Neural crest cell (in vitro differentiated cells): ENCODE measurements around the gene TSPYL1. TPM values are rescaled to one million over a fixed set of nuclear protein-coding genes. Genes with fewer than 3 reads are reported as not detected.

ENCODE experiments used
- DNase-seq: peaks from one replicate; pipeline ENCODE4 v3.0.0; 2021; ENCODE audit warnings: low read depth, mixed read lengths, low spot score
- H3K27ac Mint-ChIP-seq: one replicate; pipeline ENCODE4 v1.8.0; 2021; ENCODE audit warnings: mild to moderate bottlenecking, mixed read lengths; ENCODE audit not compliant: unreplicated experiment
- H3K27me3 Mint-ChIP-seq: 2 replicates; pipeline ENCODE4 v1.8.0; 2021; ENCODE audit warnings: low read depth, mild to moderate bottlenecking, mixed read lengths
- H3K36me3 Mint-ChIP-seq: 2 replicates; pipeline ENCODE4 v1.8.0; 2021; ENCODE audit warnings: low read depth, mild to moderate bottlenecking, mixed read lengths
- H3K4me1 Mint-ChIP-seq: 2 replicates; pipeline ENCODE4 v1.8.0; 2021; ENCODE audit warnings: mixed read lengths
- H3K4me3 Mint-ChIP-seq: one replicate; pipeline ENCODE4 v1.8.0; 2021; ENCODE audit warnings: mild to moderate bottlenecking, mixed read lengths
- H3K9me3 Mint-ChIP-seq: 2 replicates; pipeline ENCODE4 v1.8.0; 2021; ENCODE audit warnings: mixed read lengths
- total RNA-seq: library from RNA; stranded (reverse); gene quantifications from 2 replicates; pipeline ENCODE4 v1.2.1, GENCODE V29; 2021
- TF ChIP-seq, protein P1 (sequence below): fragments of 200-600 bp; sonication (generic); conservative IDR thresholded peaks from 2 replicates; pipeline ENCODE4 v1.5.0; 2021; ENCODE audit warnings: antibody characterized with exemption, mild to moderate bottlenecking

The TSPYL1 gene
- total RNA-seq, 1 donor from 2014 or later: 57.7 TPM

DNA sequence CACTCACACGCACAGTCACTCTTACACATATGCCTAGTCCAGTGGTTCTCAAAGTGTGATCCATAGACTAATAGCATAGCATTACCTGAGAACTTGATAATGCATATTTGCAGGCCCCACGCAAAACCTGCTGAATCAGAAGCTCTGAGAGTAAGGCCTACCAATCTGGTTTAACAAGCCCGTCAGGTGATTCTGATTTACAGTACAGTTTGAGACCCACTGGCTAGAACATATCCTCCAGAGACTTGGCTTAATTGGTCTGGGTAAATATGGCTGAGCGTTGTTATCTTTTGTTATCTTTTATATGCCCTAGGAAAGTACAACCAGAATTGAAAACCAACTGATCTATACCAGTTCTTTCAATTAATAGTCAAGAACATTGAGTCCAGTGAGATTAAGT is 35.4 kb downstream of the TSPYL1 start:
- Mint-ChIP-seq H3K27me3 (no peaks in the 10 kb centered on the region), H3K4me3 (no peak overlapping the region), H3K36me3 (peaks cover 2% of the 10 kb centered on the region), H3K27ac (no peak overlapping the region), H3K9me3 (no peaks in the 10 kb centered on the region), H3K4me1 (peaks cover 11% of the 10 kb centered on the region)
- TF ChIP-seq, protein P1, sequence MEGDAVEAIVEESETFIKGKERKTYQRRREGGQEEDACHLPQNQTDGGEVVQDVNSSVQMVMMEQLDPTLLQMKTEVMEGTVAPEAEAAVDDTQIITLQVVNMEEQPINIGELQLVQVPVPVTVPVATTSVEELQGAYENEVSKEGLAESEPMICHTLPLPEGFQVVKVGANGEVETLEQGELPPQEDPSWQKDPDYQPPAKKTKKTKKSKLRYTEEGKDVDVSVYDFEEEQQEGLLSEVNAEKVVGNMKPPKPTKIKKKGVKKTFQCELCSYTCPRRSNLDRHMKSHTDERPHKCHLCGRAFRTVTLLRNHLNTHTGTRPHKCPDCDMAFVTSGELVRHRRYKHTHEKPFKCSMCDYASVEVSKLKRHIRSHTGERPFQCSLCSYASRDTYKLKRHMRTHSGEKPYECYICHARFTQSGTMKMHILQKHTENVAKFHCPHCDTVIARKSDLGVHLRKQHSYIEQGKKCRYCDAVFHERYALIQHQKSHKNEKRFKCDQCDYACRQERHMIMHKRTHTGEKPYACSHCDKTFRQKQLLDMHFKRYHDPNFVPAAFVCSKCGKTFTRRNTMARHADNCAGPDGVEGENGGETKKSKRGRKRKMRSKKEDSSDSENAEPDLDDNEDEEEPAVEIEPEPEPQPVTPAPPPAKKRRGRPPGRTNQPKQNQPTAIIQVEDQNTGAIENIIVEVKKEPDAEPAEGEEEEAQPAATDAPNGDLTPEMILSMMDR: no peak
- no peak for DNase-seq

DNA sequence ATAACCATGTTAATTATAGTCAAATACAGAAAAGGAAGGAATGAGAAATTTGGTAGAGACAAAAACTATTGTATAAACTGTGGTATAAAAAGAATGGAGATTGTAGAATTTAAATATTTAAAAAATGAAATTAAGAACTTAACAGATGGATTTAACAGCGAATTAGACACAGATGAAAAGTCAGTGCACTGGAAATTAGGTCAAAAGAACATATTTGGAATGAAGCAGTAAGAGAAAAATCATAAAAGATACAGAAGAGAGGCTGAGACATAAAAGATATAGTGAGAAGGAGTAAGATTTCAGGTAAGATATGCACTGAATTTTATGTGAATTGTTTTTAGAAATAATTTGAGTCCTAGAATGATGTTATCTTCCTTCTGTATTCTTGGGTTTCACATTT is 39.9 kb downstream of the TSPYL1 start:
- no peaks in the 10 kb centered on the region for H3K9me3 Mint-ChIP-seq
- H3K27me3 Mint-ChIP-seq: no peaks in the 10 kb centered on the region
- no peak overlapping the region for H3K4me3 Mint-ChIP-seq
- H3K36me3 Mint-ChIP-seq: peaks cover 2% of the 10 kb centered on the region
- H3K4me1 Mint-ChIP-seq: no peaks in the 10 kb centered on the region
- TF ChIP-seq, protein P1: no peak
- DNase-seq: no peak
- H3K27ac Mint-ChIP-seq: no peak overlapping the region

- TF ChIP-seq, protein P1: no peak
- Mint-ChIP-seq H3K9me3 (no peaks in the 10 kb centered on the region), H3K4me1 (no peaks in the 10 kb centered on the region), H3K27ac (no peak overlapping the region), H3K27me3 (no peaks in the 10 kb centered on the region), H3K36me3 (peaks cover 2% of the 10 kb centered on the region), H3K4me3 (no peak overlapping the region)
- DNase-seq: no peak
These were observed 40.5 kb downstream of the TSPYL1 start for GRCh38 chr6:116239256-116239655.

DNA sequence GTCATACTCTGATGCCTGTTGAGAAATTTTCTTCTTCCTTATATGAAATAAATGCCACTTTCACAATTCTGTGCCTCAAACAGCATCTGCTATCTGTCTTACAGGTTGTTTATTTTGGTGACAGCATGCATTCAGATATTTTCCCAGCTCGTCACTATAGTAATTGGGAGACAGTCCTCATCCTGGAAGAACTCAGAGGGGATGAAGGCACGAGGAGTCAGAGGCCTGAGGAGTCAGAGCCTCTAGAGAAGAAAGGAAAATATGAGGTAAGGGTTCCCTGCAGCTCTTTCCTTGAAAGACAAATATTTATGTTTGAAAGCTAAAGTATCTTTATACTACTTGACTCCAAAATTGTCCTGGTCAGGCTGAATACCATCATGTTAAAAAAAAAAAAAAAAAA is 41.6 kb downstream of the TSPYL1 start:
- Mint-ChIP-seq H3K27me3 (no peaks in the 10 kb centered on the region), H3K36me3 (peaks cover 2% of the 10 kb centered on the region), H3K27ac (no peak overlapping the region), H3K4me1 (no peaks in the 10 kb centered on the region), H3K9me3 (no peaks in the 10 kb centered on the region), H3K4me3 (no peak overlapping the region)
- TF ChIP-seq, protein P1: no peak
- no peak for DNase-seq

DNA sequence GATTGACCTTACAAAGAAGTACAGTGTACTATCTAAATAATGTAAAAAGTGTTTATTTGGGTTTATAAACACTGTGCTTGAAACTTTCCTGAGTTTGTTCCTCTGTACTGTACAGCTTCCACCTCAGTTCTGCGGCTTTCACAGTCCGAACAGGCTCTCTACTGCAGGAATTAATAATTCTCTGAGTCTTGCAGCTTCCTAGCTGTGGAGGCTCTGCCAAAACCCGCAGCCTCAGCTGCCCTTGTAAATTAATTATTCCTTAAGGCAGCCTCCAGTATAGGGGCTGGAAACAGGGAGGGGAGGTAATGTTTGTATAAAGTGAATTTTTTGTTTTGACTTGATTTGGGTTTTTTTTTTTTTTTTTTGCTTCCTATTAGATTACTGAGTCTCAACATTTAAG is 45.0 kb downstream of the TSPYL1 start:
- H3K4me3 Mint-ChIP-seq: no peak overlapping the region
- DNase-seq: no peak
- no peaks in the 10 kb centered on the region for H3K27me3 Mint-ChIP-seq
- no peaks in the 10 kb centered on the region for H3K36me3 Mint-ChIP-seq
- no peaks in the 10 kb centered on the region for H3K9me3 Mint-ChIP-seq
- TF ChIP-seq, protein P1: no peak
- no peak overlapping the region for H3K27ac Mint-ChIP-seq
- no peaks in the 10 kb centered on the region for H3K4me1 Mint-ChIP-seq
